8988T (cell line): ENCODE measurements around the gene SIT1.

Experiments
- DNase-seq: peaks from one replicate; pipeline ENCODE4 v3.0.0; 2011

SIT1 gene

GRCh38 chr9:35682520-35683315 is 32.0 kb upstream of the SIT1 start:
- no peak for DNase-seq

GRCh38 chr9:35682051-35682450 is 31.3 kb upstream of the SIT1 start:
- no peak for DNase-seq

DNA sequence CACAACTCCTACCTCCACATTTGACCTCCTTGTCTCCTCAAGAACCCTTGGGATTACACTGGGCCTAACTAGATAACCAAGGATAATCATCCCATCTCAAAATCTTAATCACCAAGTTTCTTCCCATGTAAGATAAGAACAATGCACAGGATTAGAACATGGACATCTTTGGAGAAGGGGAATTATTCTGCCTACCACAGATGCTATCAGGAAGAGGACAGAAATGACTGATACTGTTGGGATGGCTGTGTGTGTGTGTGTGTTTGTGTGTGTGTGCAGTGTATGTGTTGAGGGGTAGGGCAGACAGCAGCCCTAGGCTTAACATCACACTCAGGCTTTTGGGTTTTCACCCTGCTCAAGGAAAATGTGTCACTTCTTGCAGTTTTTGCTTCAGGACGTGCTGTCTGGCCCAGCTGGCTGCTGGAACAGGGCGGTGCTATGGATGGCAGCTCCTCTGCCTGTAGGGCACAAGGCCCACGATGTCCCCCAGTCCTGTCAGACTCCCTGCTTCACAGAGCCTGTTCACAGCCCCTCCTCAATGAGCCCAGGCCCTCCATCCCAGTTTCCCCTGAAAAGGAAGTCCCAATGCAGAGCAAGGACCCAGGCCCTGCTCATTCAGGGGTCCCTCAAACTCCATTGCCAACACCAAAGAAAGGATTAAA is 30.7 kb upstream of the SIT1 start:
- no peak for DNase-seq

DNA sequence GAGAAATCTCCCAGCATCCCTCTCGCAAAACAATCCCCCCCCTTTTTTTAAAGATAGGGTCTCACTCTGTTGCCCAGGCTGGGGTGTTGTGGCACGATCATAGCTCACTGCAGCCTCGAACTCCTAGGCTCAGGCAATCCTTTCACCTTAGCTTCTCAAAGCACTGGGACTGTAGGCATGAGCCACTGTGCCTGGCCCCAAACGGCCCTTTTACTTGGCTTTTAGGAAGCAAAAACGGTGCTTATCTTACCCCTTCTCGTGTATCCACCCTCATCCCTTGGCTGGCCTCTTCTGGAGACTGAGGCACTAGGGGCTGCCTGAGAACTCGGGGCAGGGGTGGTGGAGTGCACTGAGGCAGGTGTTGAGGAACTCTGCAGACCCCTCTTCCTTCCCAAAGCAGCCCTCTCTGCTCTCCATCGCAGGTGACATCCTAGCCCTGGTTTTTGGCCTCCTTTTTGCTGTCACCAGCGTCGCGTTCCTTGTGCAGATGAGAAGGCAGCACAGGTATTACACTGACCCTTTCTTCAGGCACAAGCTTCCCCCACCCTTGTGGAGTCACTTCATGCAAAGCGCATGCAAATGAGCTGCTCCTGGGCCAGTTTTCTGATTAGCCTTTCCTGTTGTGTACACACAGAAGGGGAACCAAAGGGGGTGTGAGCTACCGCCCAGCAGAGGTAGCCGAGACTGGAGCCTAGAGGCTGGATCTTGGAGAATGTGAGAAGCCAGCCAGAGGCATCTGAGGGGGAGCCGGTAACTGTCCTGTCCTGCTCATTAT is 29.8 kb upstream of the SIT1 start:
- no peak for DNase-seq

DNA sequence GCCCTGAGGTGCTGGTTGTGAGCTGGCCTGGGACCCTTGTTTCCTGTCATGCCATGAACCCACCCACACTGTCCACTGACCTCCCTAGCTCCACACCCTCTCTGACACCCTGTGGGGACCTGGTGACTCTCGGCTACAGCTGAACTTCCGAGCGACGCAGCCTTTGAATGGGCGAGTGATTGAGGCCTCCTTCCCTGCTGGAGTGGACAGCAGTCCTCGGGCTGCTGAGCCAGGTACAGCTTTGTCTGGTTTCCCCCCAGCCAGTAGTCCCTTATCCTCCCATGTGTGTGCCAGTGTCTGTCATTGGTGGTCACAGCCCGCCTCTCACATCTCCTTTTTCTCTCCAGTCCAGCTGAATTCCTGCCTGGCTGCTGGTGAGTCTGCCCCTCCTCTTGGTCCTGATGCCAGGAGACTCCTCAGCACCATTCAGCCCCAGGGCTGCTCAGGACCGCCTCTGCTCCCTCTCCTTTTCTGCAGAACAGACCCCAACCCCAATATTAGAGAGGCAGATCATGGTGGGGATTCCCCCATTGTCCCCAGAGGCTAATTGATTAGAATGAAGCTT is 29.1 kb upstream of the SIT1 start:
- DNase-seq = no peak

GRCh38 chr9:35679091-35679490 is 28.4 kb upstream of the SIT1 start:
- no peak for DNase-seq

- DNase-seq = no peak
Measured at GRCh38 chr9:35675732-35676392, 25.1 kb upstream of the SIT1 start.

- DNase-seq = no peak
Measured at GRCh38 chr9:35675204-35675603, 24.5 kb upstream of the SIT1 start.

GRCh38 chr9:35674025-35674361 is 23.3 kb upstream of the SIT1 start:
- no peak for DNase-seq

GRCh38 chr9:35673132-35674024 is 22.6 kb upstream of the SIT1 start, which contains the start of gene CA9:
Gene CA9, plus strand, starts transcription at chr9:35673928. Its CDS starts 32 bp downstream, at chr9:35673960.
- DNase-seq = no peak

GRCh38 chr9:35669331-35670145 is 18.8 kb upstream of the SIT1 start:
- DNase-seq = no peak

DNA sequence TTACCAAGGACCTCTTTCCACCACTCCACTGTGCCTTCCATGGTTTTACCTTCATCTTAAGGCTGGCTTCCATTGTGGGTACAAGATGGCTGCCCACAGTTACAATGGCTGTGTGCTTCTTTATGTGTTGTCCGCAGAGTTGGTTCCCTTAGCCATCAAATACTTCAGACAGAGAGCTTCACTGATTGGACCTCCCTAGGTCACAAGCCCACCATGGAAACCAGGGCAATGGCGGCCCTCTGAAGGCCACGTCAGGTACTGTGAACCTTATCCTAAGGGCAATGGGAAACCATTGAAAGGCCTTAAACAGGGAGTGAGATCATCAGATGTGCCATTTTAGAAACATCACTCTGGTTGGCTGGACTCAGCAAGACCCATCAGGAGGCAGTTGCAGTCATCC is 17.2 kb upstream of the SIT1 start:
- no peak for DNase-seq

DNA sequence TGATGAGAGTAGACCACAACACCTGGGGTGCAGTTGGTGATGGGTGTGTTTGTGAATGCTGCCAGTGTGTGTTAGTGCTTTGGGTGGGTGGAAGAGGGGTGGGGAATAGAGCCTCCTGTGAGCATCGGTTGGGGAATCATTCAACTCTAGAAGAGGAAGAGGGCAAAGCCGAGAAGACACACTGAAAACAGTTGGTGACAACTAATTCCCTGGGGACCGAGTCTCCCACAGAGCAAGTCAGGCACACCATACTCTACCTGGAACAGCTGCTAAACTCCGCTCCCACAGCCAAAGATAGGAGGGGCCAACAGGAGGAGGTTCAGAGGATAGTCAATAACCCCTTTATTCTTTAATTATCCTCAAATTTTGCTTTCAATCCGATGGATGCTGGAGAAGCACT is 15.8 kb upstream of the SIT1 start:
- DNase-seq = no peak

DNA sequence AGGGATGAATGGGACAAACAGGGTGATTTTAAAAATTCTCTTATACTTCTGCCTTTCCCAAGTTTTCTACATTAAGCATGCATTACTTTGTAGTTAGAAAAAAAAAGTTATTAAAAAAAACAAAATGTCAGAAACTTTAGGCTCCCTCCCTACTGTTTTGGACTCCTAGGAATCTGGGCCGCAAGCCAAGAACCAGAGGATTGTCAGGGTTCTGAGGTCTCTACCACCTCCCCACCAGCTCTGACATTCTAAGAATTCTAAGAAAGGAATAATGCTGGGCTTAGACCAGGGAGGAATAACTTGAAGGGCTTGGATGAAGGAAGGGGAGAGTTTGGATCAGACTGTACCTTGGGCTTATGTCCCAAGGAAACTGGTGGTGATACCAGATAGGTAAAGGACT is 15.3 kb upstream of the SIT1 start:
- no peak for DNase-seq

- DNase-seq = no peak
Measured at GRCh38 chr9:35665471-35665818, 14.7 kb upstream of the SIT1 start.

DNA sequence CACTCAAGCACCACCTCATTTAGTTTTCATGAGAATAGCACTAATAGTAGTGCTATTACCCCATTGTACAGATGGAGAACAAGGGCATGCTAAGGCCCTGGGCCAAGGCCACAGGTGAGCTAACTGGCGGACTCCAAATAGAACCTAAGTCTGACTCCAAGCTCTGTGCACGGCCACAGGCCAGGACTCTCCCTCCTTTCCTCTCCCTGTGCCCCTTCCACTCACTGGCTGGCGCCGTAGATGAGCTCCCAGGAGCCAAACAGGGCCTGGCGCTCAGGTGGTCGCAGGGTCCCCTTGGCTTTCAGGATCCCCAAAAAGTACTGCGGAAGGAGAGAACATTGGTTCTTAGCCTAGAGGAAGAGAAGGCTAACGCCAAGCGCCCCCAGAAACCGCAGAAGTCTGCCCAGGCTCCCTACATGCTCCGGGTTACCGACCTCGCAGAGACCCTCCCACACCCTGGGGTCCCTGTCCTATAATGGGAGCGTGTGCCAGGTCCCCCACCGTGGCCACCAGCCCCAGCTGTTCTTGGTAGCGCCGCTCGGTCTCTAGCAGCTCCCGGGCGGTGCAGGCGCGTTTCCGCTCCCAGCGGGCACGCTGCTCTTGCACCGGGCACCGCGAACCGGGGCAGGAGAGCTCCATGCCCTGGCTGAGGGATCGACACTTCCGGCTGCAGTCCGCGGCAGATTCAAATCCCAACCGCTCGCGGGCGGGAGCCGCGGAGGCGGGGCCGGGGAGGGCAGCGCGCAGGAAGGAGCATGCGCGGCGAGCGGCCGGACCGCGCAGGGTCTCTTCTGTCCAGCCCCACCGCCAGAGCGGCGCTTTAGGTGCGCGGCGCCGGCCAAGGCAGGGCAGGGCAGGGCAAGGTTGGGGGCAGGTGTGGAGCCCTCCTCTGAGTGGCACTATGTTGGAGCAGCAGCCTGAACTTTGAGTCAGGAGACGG is 14.1 kb upstream of the SIT1 start, which contains the start of gene ARHGEF39:
Gene ARHGEF39, minus strand, starts transcription at position 665 of the 940 bp plus-strand sequence. Its CDS starts 26 bp downstream, at position 639.
- peak; percentile 96 for DNase-seq

GRCh38 chr9:35662437-35662836 is 11.7 kb upstream of the SIT1 start:
- no peak for DNase-seq

GRCh38 chr9:35661756-35662350 is 11.1 kb upstream of the SIT1 start:
- DNase-seq = no peak

DNA sequence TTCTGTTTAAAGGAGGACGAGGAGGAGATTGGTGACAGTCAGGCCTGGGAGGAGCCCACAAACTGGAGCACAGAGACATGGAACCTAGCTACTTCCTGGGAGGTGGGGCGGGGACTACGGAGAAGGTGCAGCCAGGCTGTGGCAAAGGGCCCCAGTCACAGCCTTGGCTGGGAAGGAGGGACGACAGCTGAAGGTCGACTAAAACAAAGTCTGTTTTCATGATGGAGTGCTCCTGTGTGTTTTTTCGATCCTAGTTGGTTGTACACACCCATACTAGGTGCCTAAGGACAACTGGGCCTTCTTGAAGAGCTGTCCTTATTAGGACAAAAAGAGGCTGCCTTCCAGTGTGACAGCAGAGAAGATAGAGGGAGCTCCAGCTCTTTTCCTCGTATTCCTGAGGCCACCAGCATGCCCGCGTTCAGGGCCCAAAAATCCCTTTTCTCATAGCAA is 10.3 kb upstream of the SIT1 start:
- DNase-seq = no peak
